Suprapubic skin (tissue), 4 donors: Measurements from ENCODE around the gene ZNF77.

Source experiments
- CTCF ChIP-seq, 2 donors: fragments of 200-600 bp in 1 of 2; fragments of 450-650 bp in 1 of 2; sonication (generic) in 1 of 2; IDR thresholded peaks; one replicate each; pipeline ENCODE4 v1.5.1; 2016 to 2019; ENCODE audit warnings: antibody characterized with exemption in 2 of 2, mild to moderate bottlenecking in 1 of 2, moderate library complexity in 1 of 2
- POLR2A ChIP-seq, 2 donors: fragments of 450-650 bp; IDR thresholded peaks; one replicate each; pipeline ENCODE4 v1.6.1; 2017; ENCODE audit warnings: antibody characterized with exemption in 2 of 2, mild to moderate bottlenecking in 2 of 2, moderate library complexity in 2 of 2
- POLR2AphosphoS5 ChIP-seq, 3 donors: sonication (generic); formaldehyde crosslinking; IDR thresholded peaks; one replicate each; pipeline ENCODE4 v1.6.1; 2017; ENCODE audit warnings: antibody characterized with exemption in 3 of 3

- TF ChIP-seq CTCF (IDR thresholded peaks at IDR 0.05) (no peak), POLR2A (IDR thresholded peaks at IDR 0.05) (no peak), POLR2AphosphoS5 (IDR thresholded peaks at IDR 0.05) (no peak)
Observed at GRCh38 chr19:2927032-2927430, 17.7 kb downstream of the ZNF77 start.
